ENCODE results near the gene GRIA4. TPM values are rescaled to one million over a fixed set of nuclear protein-coding genes. Genes with fewer than 3 reads are reported as not detected.

Gene GRIA4
- polyA plus RNA-seq, 2 of the 4 experiments (the other 2 are of a cell fraction), result not detected

DNA sequence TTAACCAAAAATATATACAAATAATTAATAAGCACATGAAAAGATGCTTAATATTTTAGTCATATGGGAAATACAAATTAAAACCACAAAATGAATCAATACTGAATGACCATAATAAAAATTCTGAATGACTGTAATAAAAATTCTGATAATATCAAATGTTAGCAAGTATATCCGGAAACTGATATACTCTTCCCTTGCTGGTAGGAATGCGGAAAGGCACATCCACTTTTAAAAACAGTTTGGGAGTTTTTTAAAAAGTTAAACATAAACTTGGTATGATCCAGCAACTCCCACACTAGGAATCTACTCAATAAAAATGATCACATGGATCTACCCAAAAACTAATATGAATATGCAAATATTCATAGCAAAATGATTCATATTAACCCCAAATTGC lies 30.8 kb upstream of the GRIA4 start:
- Histone ChIP-seq H3K4me3 (no peak overlapping the region), H3K9me3 (no peaks in the 10 kb centered on the region), H3K4me1 (no peaks in the 10 kb centered on the region), H3K27ac (no peak overlapping the region), H3K4me2 (no peak overlapping the region)
- TF ChIP-seq ZSCAN20 (CRISPR knock-in tag; IDR thresholded peaks at IDR 0.05) (no peak), CBX8 (IDR thresholded peaks at IDR 0.05) (no peak), GATA3 (IDR thresholded peaks at IDR 0.05; ENCODE audit: borderline replicate concordance) (no peak)
- TF ChIP-seq, protein P1, sequence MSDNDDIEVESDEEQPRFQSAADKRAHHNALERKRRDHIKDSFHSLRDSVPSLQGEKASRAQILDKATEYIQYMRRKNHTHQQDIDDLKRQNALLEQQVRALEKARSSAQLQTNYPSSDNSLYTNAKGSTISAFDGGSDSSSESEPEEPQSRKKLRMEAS (IDR thresholded peaks at IDR 0.05), result no peak
- CTCF ChIA-PET, result no interaction called here
- no peak for DNase-seq (ENCODE audit: low read depth in 1 of 2, low spot score in 1 of 2)
- POLR2A ChIA-PET, result no interaction called here
- no peak for ATAC-seq
- 80% methylated on average over 2 of the region's 2 CpGs for WGBS (ENCODE audit: missing lambda C conversion rate)
- FAIRE-seq, result no peak

DNA sequence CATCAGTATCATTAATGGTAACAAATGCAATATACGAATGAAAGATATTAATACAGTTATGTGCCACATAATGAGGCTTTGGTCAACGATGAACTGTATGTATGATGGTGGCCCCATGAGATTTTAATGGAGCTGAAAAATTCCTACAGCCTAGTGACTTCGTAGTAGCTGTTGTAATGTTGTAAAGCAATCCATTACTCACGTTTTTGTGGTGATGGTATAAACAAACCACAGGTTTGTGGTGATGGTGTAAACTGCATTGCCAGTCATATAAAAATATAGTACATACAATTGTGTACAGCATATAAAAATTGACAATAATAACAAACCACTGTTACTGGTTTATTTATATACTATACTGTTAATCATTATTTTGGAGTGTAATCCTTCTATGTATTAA lies 27.4 kb upstream of the GRIA4 start:
- ATAC-seq (no peak), FAIRE-seq (no peak), DNase-seq (ENCODE audit: low read depth in 1 of 2, low spot score in 1 of 2) (no peak)
- Histone ChIP-seq H3K27ac (no peak overlapping the region), H3K4me2 (no peak overlapping the region), H3K4me1 (no peaks in the 10 kb centered on the region), H3K9me3 (no peaks in the 10 kb centered on the region), H3K4me3 (no peak overlapping the region)
- CTCF ChIA-PET, result no interaction called here
- POLR2A ChIA-PET, result no interaction called here
- WGBS (ENCODE audit: missing lambda C conversion rate), result 20% methylated on average over 4 of the region's 4 CpGs
- TF ChIP-seq ZNF302 (CRISPR knock-in tag; IDR thresholded peaks at IDR 0.05), result no peak
- TF ChIP-seq TP53 (CRISPR knock-in tag; IDR thresholded peaks at IDR 0.05), result no peak
- TF ChIP-seq MAZ (IDR thresholded peaks at IDR 0.05; ENCODE audit: borderline replicate concordance, low read depth, low read length), result no peak
- TF ChIP-seq CBX2 (IDR thresholded peaks at IDR 0.05; ENCODE audit: borderline replicate concordance, low read depth), result no peak
- no peak for TF ChIP-seq HEYL (CRISPR knock-in tag; IDR thresholded peaks at IDR 0.05)

DNA sequence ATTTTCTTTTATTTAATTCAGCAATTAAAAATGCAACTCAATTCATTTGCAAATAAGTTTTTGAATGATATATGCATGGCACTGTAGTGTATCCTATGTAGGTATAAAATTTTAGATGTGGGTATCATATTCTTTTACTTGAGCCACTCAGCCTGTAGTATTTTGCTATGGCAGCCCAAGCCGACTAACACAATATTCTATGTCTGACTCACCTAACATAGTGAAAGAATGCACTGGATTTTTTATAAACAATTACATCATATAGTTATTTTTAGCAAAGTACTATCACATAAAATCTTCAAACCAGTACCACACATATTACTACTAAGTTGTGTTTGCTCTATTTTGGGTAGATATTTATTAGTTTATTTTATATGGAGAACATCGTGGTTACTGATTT lies 21.9 kb upstream of the GRIA4 start:
- ATAC-seq, result no peak
- Histone ChIP-seq H3K4me1 (no peaks in the 10 kb centered on the region), H3K4me3 (no peak overlapping the region), H3K4me2 (no peak overlapping the region), H3K9me3 (no peaks in the 10 kb centered on the region), H3K27ac (no peak overlapping the region)
- no peak for DNase-seq (ENCODE audit: low read depth in 1 of 2, low spot score in 1 of 2)
- POLR2A ChIA-PET, result no interaction called here
- CTCF ChIA-PET, result no interaction called here
- TF ChIP-seq, protein P2, sequence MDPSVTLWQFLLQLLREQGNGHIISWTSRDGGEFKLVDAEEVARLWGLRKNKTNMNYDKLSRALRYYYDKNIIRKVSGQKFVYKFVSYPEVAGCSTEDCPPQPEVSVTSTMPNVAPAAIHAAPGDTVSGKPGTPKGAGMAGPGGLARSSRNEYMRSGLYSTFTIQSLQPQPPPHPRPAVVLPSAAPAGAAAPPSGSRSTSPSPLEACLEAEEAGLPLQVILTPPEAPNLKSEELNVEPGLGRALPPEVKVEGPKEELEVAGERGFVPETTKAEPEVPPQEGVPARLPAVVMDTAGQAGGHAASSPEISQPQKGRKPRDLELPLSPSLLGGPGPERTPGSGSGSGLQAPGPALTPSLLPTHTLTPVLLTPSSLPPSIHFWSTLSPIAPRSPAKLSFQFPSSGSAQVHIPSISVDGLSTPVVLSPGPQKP (IDR thresholded peaks at IDR 0.05; ENCODE audit: low read depth, low read length), result no peak
- TF ChIP-seq CHD2 (IDR thresholded peaks at IDR 0.05; ENCODE audit: low read length, partially characterized antibody) (no peak), FOSL2 (IDR thresholded peaks at IDR 0.05) (no peak), FOSL2 (CRISPR knock-in tag; IDR thresholded peaks at IDR 0.05) (no peak), POLR2A (IDR thresholded peaks at IDR 0.05; ENCODE audit: low read length) (no peak), RCOR1 (IDR thresholded peaks at IDR 0.05; ENCODE audit: low read depth, low read length) (no peak), KDM5A (IDR thresholded peaks at IDR 0.05) (no peak), JUN (IDR thresholded peaks at IDR 0.05) (no peak), POLR2AphosphoS2 (conservative IDR thresholded peaks at IDR 0.05; ENCODE audit: low read length) (no peak), CEBPB (IDR thresholded peaks at IDR 0.05) (no peak), MAFK (IDR thresholded peaks at IDR 0.05; ENCODE audit: partially characterized antibody) (no peak), ESRRA (IDR thresholded peaks at IDR 0.05; ENCODE audit: borderline replicate concordance, low read length) (no peak), BHLHE40 (IDR thresholded peaks at IDR 0.05; ENCODE audit: low read depth, low read length) (no peak)
- TF ChIP-seq, protein P3, sequence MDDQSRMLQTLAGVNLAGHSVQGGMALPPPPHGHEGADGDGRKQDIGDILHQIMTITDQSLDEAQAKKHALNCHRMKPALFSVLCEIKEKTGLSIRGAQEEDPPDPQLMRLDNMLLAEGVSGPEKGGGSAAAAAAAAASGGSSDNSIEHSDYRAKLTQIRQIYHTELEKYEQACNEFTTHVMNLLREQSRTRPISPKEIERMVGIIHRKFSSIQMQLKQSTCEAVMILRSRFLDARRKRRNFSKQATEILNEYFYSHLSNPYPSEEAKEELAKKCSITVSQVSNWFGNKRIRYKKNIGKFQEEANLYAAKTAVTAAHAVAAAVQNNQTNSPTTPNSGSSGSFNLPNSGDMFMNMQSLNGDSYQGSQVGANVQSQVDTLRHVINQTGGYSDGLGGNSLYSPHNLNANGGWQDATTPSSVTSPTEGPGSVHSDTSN (IDR thresholded peaks at IDR 0.05), result no peak
- FAIRE-seq, result no peak
- WGBS (ENCODE audit: missing lambda C conversion rate), result 17% methylated on average over 2 of the region's 2 CpGs

DNA sequence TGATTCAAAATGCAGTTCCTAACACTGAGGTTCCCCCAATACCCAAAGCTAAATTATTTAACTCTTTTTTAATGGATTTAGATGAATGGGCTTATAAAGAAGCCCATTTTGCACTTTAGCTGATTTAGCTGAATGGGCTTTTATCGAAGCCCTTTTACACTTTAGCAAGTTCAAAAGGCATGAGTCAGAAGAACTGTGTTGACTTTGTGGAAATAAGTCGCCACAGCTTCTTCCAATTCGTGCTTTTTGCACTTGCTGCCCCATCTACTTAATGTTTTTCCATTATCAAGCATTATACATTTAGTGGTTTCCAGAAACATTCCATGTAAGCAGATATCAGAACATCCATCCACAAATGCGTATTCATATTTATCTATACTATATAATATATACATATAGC lies 20.5 kb upstream of the GRIA4 start:
- no peak overlapping the region for H3K4me3 ChIP-seq
- DNase-seq (ENCODE audit: low read depth in 1 of 2, low spot score in 1 of 2) (no peak), ATAC-seq (no peak), FAIRE-seq (no peak)
- H3K9me3 ChIP-seq, result no peaks in the 10 kb centered on the region
- H3K4me1 ChIP-seq, result no peaks in the 10 kb centered on the region
- no peak overlapping the region for H3K27ac ChIP-seq
- H3K4me2 ChIP-seq, result no peak overlapping the region
- WGBS (ENCODE audit: missing lambda C conversion rate), result 22% methylated on average over 4 of the region's 4 CpGs
- ChIA-PET POLR2A (no interaction called here), CTCF (no interaction called here)
- TF ChIP-seq, protein P4, sequence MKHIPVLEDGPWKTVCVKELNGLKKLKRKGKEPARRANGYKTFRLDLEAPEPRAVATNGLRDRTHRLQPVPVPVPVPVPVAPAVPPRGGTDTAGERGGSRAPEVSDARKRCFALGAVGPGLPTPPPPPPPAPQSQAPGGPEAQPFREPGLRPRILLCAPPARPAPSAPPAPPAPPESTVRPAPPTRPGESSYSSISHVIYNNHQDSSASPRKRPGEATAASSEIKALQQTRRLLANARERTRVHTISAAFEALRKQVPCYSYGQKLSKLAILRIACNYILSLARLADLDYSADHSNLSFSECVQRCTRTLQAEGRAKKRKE (CRISPR knock-in tag; IDR thresholded peaks at IDR 0.05; ENCODE audit: low read depth), result no peak
- TF ChIP-seq JUN (IDR thresholded peaks at IDR 0.05) (no peak), GATA3 (IDR thresholded peaks at IDR 0.05; ENCODE audit: borderline replicate concordance) (no peak), RNF2 (IDR thresholded peaks at IDR 0.05; ENCODE audit: borderline replicate concordance, low read depth) (no peak), NR3C1 (IDR thresholded peaks at IDR 0.05) (no peak), ESRRA (IDR thresholded peaks at IDR 0.05; ENCODE audit: borderline replicate concordance, low read length) (no peak), HOXA7 (CRISPR knock-in tag; IDR thresholded peaks at IDR 0.05) (no peak), EHMT2 (IDR thresholded peaks at IDR 0.05; ENCODE audit: low read depth) (no peak), ZSCAN20 (CRISPR knock-in tag; IDR thresholded peaks at IDR 0.05) (no peak), CHD2 (IDR thresholded peaks at IDR 0.05; ENCODE audit: low read length, partially characterized antibody) (no peak), RFX5 (IDR thresholded peaks at IDR 0.05) (no peak), MAFK (IDR thresholded peaks at IDR 0.05; ENCODE audit: partially characterized antibody) (no peak), ZC3H11A (IDR thresholded peaks at IDR 0.05) (no peak), HEYL (CRISPR knock-in tag; IDR thresholded peaks at IDR 0.05) (no peak), RCOR1 (IDR thresholded peaks at IDR 0.05; ENCODE audit: low read depth, low read length) (no peak), ZFP36 (IDR thresholded peaks at IDR 0.05; ENCODE audit: borderline replicate concordance, partially characterized antibody) (no peak), KDM5A (IDR thresholded peaks at IDR 0.05) (no peak), RAD21 (conservative IDR thresholded peaks at IDR 0.05 in 1 of 2, IDR thresholded peaks at IDR 0.05 in 1 of 2) (no peak)

Data from A549 (cell line).